SK-N-DZ (cell line): ENCODE results near the gene CDH4.

Experiments used
- DNase-seq: peaks from one replicate; pipeline ENCODE4 v3.0.0-alpha.2; 2015; ENCODE audit warnings: low spot score

CDH4 gene

GRCh38 chr20:61924858-61925554, 672.9 kb downstream of the CDH4 start:
- no peak for DNase-seq

DNA sequence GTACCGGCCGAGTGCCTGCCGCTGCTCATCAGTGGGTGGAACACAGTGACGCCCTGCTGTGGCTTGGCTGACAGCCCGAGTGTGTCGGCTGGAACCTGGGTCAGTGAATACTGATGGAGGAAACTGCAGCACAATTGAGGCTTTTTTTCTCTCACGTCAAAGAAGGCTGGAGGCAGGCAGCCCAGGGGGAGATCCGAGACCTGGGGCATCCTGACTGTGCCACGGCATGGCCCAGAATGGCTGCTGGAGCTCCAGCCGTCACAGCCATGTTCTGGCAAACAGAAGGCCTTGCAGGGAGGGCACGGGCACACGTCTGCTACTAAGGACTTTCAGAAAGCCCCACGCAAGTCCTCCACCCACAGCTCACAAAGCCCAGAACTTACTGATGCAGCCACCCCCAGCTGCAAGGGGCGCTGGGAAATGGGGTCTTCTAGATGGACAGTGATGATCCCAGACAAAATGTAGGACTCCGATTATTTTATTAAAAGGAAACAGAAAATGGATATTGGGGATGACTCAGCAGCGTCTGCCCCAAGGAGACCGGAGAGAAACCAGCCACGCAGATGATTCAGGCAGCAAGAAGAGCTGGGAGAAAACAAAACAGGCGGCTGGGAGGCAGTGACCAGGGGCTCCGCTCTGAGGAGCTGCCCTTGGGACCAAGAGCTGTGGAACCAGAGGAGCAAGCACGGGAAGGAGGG, 673.6 kb downstream of the CDH4 start:
- no peak for DNase-seq

GRCh38 chr20:61926253-61926613, 674.2 kb downstream of the CDH4 start:
- no peak for DNase-seq

GRCh38 chr20:61926796-61927192, 674.7 kb downstream of the CDH4 start:
- no peak for DNase-seq

GRCh38 chr20:61927193-61927825, 675.2 kb downstream of the CDH4 start:
- DNase-seq, result no peak

GRCh38 chr20:61927826-61928541, 675.9 kb downstream of the CDH4 start:
- no peak for DNase-seq

- no peak for DNase-seq
Measured at GRCh38 chr20:61929561-61929960, 677.5 kb downstream of the CDH4 start.

GRCh38 chr20:61929971-61930666, 678.1 kb downstream of the CDH4 start:
- no peak for DNase-seq

GRCh38 chr20:61930776-61931475, 678.9 kb downstream of the CDH4 start:
- DNase-seq, result no peak

DNA sequence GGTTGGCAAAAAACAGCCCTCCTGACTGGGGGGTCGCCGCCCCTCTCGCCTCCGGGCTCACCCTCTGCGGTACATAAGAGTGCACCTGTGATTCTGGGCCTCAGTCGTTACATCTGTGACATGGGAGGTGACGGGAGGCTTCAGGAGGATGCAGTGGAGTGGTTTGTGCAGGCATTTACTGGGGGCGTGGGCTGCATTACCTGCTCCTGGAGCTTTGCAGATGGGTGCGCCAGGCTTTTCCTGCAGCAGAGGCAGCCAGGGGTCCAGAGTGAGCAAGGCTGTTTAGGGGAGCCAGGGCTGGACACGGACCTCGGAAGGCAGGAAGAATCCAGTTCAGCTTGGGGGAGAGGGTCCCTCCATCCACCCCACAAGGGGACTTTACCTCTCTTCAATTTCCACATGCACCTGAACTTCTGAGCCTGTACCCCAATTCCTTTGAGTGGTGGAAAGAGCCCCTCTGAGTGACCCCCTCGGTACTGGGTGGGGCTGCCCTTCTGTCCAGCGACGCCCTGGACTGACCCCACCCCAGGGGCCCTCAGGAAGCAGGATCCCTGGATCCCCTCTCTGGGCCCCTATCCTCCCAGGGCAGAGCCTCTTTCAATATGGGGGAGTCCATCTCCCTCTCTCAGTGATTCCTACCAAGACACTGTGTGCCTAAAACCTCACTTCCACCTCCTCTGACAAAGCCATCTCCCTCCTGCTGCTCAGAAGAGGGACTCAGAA, 679.6 kb downstream of the CDH4 start:
- no peak for DNase-seq

DNA sequence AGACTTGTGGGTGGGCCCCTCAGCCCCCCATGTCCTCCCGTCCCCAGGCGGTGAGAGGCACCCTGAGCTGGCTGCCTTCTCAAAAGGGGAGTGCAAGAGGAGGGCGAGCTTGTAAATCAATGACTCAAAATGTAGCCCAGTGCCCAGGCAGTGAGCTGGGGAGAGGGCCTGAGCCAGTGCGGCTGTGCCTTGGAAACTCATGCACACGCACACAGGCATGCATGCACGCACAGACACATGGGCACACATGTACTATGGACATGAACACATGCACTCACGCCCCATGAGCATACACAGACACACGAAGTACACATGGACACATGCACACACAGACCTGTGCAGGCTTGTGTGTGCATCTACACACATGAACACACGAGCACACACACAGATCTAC, 680.1 kb downstream of the CDH4 start:
- no peak for DNase-seq

DNA sequence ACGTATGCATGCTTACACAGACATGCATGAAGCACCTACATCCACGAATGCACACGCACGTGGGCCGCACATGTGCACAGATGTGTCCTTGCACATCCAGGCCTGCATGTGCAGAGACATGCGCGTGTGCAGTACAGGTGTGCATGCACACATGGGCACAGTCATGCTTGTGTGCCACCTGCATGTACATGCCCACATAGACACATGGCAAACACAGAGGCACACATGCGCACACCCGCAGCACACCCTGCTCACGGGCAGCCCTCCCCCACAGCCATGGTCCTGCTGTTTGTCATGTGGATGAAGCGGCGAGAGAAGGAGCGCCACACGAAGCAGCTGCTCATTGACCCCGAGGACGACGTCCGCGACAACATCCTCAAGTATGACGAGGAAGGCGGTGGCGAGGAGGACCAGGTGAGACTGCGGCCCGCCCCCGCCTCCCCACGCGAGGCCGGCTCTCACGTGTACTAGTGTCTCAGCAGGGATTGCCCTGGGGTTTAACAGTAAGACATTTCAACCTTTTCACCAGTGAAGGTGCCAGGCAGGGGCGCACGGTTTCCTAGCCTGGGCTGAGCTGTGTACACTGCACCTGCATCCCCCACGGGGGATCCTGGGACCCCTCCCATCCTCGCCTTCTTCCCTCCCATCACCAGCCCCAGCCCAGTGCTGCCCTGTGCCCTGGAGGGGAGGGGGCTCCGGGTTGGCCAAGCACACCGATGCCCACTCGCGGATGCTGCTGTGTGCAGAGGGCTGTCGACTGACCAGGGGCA, 680.8 kb downstream of the CDH4 start:
- no peak for DNase-seq

DNA sequence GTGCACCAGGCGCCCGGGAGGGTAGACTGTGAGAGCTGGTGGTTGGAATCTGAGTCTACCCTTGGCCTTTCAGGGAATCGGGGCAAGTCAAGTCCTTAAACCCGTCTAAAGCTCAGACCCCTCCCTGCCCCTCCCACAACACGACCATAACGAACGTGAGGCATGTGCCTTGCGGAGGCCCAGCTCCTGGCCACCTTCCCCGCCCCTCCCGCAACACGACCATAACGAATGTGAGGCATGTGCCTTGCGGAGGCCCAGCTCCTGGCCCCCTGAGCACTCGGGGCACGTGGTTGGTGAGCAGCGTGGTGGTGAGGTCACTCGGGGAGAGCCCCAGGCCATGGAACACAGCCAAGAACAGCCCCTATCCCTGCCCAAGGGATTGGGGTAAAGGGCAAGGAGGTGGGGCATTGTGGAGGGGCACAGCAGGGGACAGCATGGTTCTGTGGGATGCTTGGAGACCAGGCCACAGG, 681.5 kb downstream of the CDH4 start:
- DNase-seq, result no peak

DNA sequence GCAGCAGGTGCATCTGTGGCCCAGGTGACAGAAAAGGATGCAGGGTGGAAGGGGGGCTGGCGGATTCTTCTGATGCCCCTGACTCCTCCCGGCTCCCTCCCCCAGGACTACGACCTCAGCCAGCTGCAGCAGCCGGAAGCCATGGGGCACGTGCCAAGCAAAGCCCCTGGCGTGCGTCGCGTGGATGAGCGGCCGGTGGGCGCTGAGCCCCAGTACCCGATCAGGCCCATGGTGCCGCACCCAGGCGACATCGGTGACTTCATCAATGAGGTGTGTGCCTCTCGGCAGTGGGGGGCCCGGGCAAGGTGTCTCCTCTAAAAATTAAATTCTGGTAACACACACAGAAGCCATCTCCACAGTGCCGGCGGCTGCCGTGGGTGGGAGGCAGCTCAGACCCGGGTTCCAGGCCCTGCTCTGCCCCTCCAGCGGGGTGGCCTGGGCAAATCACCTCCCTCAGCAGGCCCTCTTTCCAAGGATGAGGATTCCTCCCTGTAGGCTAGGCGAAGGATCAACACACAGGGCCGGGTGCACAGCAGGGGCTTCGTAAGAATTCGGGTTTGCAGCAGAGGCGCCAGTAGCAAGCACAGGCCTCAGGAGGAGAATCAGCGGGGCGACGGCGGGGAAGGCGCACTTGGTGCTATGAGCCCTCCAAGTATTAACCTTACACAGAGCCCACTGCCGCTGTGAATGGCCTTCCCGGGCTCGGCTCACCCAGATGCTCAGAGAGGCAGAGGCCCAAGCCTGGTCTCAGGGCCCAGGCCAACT, 682.1 kb downstream of the CDH4 start:
- no peak for DNase-seq

DNA sequence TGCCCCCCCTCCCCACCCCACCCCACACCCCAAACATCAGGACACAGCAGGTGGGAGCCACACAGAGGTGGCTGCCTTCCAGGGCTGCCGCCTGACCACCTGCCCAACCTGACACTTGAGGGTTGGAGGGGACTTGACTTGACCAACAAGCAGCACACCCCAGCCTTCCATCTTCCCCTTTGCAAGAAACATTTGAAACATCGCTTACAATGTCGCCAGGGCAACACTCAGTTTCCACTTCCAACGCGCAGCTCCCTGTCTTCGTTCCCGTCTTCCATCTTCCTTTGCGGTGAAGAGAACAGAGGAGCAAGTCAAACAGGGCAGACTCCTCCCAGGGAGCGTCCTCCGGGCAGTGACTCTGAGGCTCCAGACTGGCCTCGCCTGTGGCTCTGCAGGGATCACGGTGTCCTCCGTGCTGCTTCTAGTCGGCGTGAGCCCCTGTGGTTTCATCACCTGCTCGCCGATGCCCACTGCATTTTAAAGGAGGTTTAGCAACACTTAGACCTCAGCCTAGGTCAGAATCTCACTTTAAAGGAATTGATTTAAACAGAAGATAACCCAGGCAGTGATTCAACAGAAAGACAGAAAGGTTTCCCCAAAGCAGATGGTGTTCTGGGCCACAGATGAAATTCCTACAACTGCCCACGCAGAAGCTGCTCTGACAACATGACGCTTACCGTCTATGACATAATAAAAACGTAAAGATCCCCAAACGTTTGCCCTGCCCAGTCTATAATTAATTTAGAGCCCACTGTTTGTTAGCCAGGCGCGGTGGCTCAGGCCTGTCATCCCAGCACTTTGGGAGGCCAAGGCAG, 682.9 kb downstream of the CDH4 start:
- no peak for DNase-seq

DNA sequence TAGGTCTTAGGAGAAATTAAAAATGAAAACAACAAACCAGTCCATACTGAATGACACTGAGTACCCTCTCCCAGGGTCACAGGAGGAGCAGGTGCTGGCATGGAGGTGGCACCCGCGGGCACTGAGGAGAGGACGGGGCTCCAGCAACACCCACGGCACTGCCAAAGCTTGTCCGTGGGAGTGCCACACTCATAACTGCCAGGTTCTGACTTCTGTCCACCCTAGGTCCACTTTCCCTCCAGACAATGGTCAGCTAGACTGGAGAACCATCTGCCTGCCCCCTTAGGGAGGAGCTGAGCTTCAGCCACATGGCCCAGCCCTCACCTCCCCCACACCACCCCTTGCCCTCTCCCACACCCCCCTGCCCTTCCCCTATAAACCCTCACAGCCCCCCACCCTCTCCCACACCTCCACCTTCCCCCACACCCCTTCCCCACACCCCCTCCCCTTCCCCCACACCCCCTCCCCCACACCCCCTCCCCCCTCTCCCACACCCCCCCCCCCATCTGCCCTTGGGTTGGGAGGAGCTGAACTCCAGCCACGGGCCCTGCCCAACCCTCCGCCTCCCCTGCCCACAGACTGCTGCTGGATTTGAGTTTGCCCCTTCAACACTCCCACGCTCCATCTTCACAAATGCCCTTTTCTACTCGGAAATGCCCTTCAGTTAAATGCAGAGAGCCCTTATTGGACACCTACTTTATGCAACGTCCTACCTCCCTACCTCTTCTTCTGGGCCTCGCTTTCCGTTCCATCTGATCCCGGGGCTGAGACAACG, 684.1 kb downstream of the CDH4 start:
- no peak for DNase-seq

DNA sequence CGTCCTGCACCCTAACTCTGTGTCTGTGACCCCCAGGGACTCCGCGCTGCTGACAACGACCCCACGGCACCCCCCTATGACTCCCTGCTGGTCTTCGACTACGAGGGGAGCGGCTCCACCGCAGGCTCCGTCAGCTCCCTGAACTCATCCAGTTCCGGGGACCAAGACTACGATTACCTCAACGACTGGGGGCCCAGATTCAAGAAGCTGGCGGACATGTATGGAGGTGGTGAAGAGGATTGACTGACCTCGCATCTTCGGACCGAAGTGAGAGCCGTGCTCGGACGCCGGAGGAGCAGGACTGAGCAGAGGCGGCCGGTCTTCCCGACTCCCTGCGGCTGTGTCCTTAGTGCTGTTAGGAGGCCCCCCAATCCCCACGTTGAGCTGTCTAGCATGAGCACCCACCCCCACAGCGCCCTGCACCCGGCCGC, 684.7 kb downstream of the CDH4 start:
- DNase-seq, result no peak
